EL (cell line): Measurements from ENCODE around the gene PCDH17.

Source experiments
- DNase-seq: peaks from one replicate; pipeline ENCODE4 v3.0.0-alpha.2; 2016

The PCDH17 gene

DNA sequence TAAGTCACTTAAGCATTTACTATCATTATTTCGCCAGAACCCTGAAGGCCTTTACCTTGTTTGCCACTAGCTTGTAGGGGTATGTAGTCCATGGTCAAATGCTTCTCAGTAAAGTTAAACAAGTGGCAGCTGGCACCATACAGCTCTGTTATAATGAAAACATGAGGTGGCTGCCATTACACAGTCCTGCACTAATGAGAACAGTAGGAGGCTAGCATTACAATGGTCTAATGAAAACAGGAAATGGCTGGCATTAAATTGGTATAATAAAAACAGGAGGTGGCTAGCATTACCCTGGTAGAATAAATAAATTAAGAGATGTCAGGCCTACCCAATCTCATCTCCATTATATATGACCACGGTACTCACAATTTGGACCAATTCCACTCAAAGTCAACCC lies 107.5 kb downstream of the PCDH17 start:
- DNase-seq: no peak

DNA sequence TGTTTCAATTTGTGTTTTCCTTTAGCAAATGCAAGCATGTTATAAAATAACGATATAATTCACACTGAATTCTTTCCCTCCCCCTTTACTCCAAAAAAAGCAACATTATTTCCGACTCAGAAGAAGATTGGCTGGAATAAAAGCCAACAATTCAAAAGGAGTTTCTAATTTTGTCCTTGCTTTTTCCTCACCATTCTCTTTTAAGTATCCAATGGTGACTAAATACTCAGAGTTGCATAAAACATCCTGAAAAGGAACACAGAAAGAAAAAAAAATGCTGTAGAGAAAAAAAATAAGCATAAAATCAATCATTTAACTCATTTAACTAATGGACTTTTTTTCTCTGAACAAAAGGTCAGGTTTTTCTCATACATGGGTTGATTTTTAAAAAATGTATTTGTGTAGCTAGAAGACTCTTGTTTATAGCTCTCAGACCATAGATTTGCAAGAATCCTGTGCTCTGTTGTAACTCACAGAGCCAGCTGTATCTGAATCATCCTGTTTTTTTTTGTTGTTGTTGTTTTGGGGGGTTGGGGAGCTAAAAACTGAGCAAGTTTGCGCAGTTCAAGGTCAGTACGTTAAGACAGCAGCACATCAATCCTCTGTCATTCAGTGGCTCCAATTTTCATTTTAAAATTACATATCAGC lies 108.1 kb downstream of the PCDH17 start:
- no peak for DNase-seq

DNA sequence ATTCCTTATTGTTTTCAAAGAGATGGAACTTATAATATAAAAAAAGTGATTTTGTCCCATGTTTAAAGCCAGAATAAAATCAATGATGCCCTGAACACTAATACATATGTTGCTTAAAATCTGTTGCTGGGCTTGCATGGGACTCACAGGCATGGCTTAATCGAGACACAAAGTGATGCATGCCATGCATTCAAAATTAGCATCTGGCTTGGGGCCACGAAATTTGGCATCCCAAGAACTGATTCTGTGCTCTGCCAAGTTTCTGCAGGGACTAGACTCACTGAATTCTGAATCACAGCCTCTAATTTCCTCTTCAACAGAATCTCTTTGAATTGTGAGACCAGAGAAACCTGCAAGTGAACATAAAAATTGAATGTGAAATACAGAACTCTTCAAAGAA lies 109.2 kb downstream of the PCDH17 start:
- no peak for DNase-seq

- no peak for DNase-seq
Measured at GRCh38 chr13:57748096-57748495, 116.6 kb downstream of the PCDH17 start.

DNA sequence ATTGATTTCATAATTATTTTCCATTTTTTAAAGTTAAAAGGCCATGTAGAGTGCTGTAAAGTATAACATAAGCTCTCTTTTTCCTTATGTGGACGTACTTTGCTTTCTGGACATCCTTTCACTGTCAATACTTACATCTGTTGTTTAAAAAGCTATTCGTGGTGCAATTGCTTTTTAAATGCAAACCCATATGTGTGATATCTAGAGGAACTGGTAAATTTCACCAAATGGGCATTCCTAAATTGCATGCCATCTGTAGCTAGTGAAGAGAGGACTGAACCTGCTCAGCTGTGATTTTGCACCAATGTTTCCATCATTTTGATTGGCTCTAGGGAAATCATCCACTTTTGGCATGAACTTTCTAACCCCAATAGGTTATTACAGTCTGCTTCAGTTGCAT lies 129.4 kb downstream of the PCDH17 start:
- DNase-seq: no peak

DNA sequence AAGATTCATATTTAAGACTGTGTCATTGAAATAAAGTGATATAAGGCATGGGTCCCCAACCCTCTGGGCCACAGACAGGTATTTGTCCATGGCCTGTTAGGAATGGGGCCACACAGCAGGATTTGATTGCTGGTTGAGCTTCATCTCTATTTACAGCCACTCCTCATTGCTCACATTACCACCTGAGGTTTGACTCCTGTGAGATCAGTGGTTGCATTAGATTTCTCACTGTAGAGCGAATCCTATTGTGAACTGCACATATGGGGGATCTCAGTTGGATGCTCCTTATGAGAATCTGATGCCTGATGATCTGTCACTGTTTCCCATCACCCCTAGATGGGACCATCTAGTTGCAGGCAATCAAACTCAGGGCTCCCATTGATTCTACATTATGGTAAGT lies 132.1 kb downstream of the PCDH17 start:
- no peak for DNase-seq
